B cell (primary cell): ENCODE measurements around the gene ACADS. TPM values are rescaled to one million over a fixed set of nuclear protein-coding genes. Genes with fewer than 3 reads are reported as not detected.

Experiments used
- ATAC-seq: fragments of 200-7000 bp; cut with Tn5 transposase; one replicate; pipeline ENCODE4 v1.10.0; 2021; ENCODE audit warnings: low read depth, mild to moderate bottlenecking, moderate number of reproducible peaks, moderate library complexity
- CTCF ChIA-PET: fragments of 350-600 bp; sonication (Branson Sonifier 250); formaldehyde crosslinking; loops from one replicate; lab custom pipeline; 2021; ENCODE audit warnings: antibody characterized with exemption, inconsistent platforms; lab: Charles Lee
- POLR2A ChIA-PET: fragments of 350-600 bp; sonication (Branson Sonifier 250); formaldehyde crosslinking; loops from one replicate; lab custom pipeline; 2021; ENCODE audit warnings: antibody characterized with exemption; lab: Charles Lee
- DNase-seq: peaks from one replicate; pipeline ENCODE4 v3.0.0; 2013
- H2AFZ ChIP-seq: 2 replicates; pipeline ENCODE4 v1.6.1; 2012; ENCODE audit warnings: mild to moderate bottlenecking, low read depth, low read length; ENCODE audit not compliant: insufficient read depth, poor library complexity, severe bottlenecking
- H3K27ac ChIP-seq, 2 donors: 1 replicate in 1 of 2; 2 replicates in 1 of 2; pipeline ENCODE4 v1.5.1; 2012 to 2013; ENCODE audit warnings: low read length in 2 of 2, mild to moderate bottlenecking in 2 of 2, moderate library complexity in 1 of 2
- H3K27me3 ChIP-seq, 4 experiments: fragments of 200-600 bp in 1 of 4; sonication (generic) in 1 of 4; replicated peaks in 1 of 4; 1 replicate in 2 of 4; 2 replicates in 2 of 4; pipeline versions ENCODE4 v1.6.1 to v1.7.0; 2013 to 2016; ENCODE audit warnings: low read length in 3 of 4, mild to moderate bottlenecking in 2 of 4, mixed read lengths in 1 of 4, moderate library complexity in 1 of 4; ENCODE audit not compliant: insufficient read depth in 4 of 4, control insufficient read depth in 3 of 4; ENCODE audit errors: control extremely low read depth in 1 of 4
- H3K36me3 ChIP-seq, 2 experiments: replicated peaks in 1 of 2; 1 replicate in 1 of 2; 2 replicates in 1 of 2; pipeline versions ENCODE4 v1.6.1 to v1.7.1; 2013; ENCODE audit warnings: low read length in 1 of 2; ENCODE audit not compliant: insufficient read depth in 2 of 2, control insufficient read depth in 1 of 2; ENCODE audit errors: control extremely low read depth in 1 of 2, extremely low read depth in 1 of 2
- H3K4me1 ChIP-seq, 2 donors: fragments of 200-600 bp in 1 of 2; sonication (generic) in 1 of 2; 1 replicate in 1 of 2; 2 replicates in 1 of 2; pipeline versions ENCODE4 v1.5.1 to v1.6.1; 2013 to 2017; ENCODE audit warnings: low read length in 2 of 2; ENCODE audit not compliant: control insufficient read depth in 2 of 2, insufficient read depth in 2 of 2
- H3K4me2 ChIP-seq: replicated peaks from 2 replicates; pipeline ENCODE3; 2012; ENCODE audit warnings: mild to moderate bottlenecking, low read depth, low read length; ENCODE audit not compliant: poor library complexity, severe bottlenecking
- H3K4me3 ChIP-seq, 5 experiments: fragments of 200-600 bp in 1 of 5; sonication (generic) in 1 of 5; 1 replicate in 3 of 5; 2 replicates in 2 of 5; pipeline versions ENCODE4 v1.5.1 to v1.7.0; 2011 to 2016; ENCODE audit warnings: low read length in 4 of 5, mild to moderate bottlenecking in 4 of 5, low read depth in 2 of 5, control low read depth in 1 of 5, moderate library complexity in 1 of 5; ENCODE audit not compliant: insufficient read depth in 1 of 5; ENCODE audit errors: control extremely low read depth in 1 of 5, extremely low read depth in 1 of 5
- H3K79me2 ChIP-seq: fragments of 200-600 bp; sonication (generic); one replicate; pipeline ENCODE4 v1.6.0; 2016; ENCODE audit warnings: low read length; ENCODE audit not compliant: control insufficient read depth, insufficient read depth
- H3K9ac ChIP-seq: fragments of 200-600 bp; sonication (generic); 2 replicates; pipeline ENCODE4 v1.6.1; 2017; ENCODE audit warnings: mild to moderate bottlenecking, low read length, moderate library complexity
- H3K9me3 ChIP-seq, 3 donors: one replicate each; pipeline versions ENCODE4 v1.6.1 to v1.7.1; 2013; ENCODE audit warnings: low read length in 2 of 3; ENCODE audit not compliant: control insufficient read depth in 2 of 3, insufficient read depth in 1 of 3; ENCODE audit errors: control extremely low read depth in 1 of 3
- H4K20me1 ChIP-seq: 2 replicates; pipeline ENCODE4 v1.6.0; 2012; ENCODE audit warnings: mild to moderate bottlenecking, low read length; ENCODE audit not compliant: insufficient read depth, control insufficient read depth, poor library complexity, severe bottlenecking
- H3K27ac Mint-ChIP-seq: one replicate; pipeline ENCODE4 v1.8.0; 2021; ENCODE audit warnings: mixed read lengths
- H3K27me3 Mint-ChIP-seq: one replicate; pipeline ENCODE4 v1.8.0; 2021; ENCODE audit warnings: mixed read lengths
- H3K4me1 Mint-ChIP-seq: one replicate; pipeline ENCODE4 v1.8.0; 2021; ENCODE audit warnings: mixed read lengths
- H3K4me3 Mint-ChIP-seq: one replicate; pipeline ENCODE4 v1.8.0; 2021; ENCODE audit warnings: mixed read lengths
- H3K9me3 Mint-ChIP-seq: one replicate; pipeline ENCODE4 v1.8.0; 2022; ENCODE audit warnings: mixed read lengths; ENCODE audit not compliant: insufficient read depth
- EZH2 ChIP-seq: IDR thresholded peaks from 2 replicates; pipeline ENCODE4 v1.6.1; 2012; ENCODE audit warnings: borderline replicate concordance, low read depth, mild to moderate bottlenecking, moderate library complexity, low read length; ENCODE audit not compliant: insufficient read depth, poor library complexity, severe bottlenecking
- WGBS: methylation state at CpG from one replicate; pipeline ENCODE4 v1.1.5; 2013; ENCODE audit warnings: missing lambda C conversion rate; ENCODE audit not compliant: insufficient coverage; 5-methylcytosine and 5-hydroxymethylcytosine counted together
- intact Hi-C: fragments of 100-400 bp; cut with micrococcal nuclease; formaldehyde crosslinking; loops from one replicate; pipeline ENCODE4 v1.10.0; 2022
- polyA plus RNA-seq: library from polyadenylated mRNA; depleted of rRNA; stranded (reverse); fragments of >200 nt; gene quantifications from 2 replicates; pipeline ENCODE4 v1.2.3, GENCODE V29; 2012
- total RNA-seq, 2 donors: library from RNA; stranded (reverse); fragments of 120-200 nt in 1 of 2; gene quantifications; 1 replicate in 1 of 2; 2 replicates in 1 of 2; pipeline versions ENCODE4 v1.2.3 to v1.2.4, GENCODE V29; 2013 to 2022
- TF ChIP-seq, protein P1 (sequence below): fragments of 200-600 bp; IDR thresholded peaks from one replicate; pipeline ENCODE4 v1.8.0; 2022; ENCODE audit warnings: antibody characterized with exemption, mild to moderate bottlenecking

Gene ACADS
- total and polyA plus RNA-seq, 2 donors (not counting 1 experiment from before 2014, with no cell fraction given) = 6.8 to 10.0 TPM

DNA sequence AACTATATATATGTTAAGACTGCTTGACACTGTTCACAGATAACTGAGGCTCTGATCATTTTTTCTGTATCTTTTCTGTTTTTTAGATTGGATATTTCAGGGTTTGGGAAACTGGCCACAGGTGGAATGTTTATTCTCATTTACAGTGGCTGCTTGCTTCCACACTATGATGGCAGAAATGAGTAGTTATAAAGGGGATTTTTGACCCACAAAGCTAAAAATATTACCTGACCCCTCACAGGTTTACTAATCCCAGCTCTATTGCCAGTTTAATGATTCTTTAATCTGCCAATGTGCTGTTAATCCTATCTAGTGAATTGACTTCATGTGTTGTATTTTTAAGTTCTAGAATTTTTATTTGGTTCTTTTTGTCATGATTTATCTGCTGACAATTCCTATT, 29.6 kb downstream of the ACADS start:
- Mint-ChIP-seq H3K27me3 (peaks cover 5% of the 10 kb centered on the region), H3K9me3 (peaks cover 5% of the 10 kb centered on the region), H3K4me3 (no peak overlapping the region), H3K4me1 (peaks cover 2% of the 10 kb centered on the region), H3K27ac (no peak overlapping the region)
- no peak overlapping the region for H2AFZ ChIP-seq
- H3K4me3 ChIP-seq = no peak overlapping the region
- ATAC-seq = no peak
- H3K36me3 ChIP-seq = no peaks in the 10 kb centered on the region
- DNase-seq = no peak
- TF ChIP-seq EZH2 = no peak
- TF ChIP-seq, protein P1, sequence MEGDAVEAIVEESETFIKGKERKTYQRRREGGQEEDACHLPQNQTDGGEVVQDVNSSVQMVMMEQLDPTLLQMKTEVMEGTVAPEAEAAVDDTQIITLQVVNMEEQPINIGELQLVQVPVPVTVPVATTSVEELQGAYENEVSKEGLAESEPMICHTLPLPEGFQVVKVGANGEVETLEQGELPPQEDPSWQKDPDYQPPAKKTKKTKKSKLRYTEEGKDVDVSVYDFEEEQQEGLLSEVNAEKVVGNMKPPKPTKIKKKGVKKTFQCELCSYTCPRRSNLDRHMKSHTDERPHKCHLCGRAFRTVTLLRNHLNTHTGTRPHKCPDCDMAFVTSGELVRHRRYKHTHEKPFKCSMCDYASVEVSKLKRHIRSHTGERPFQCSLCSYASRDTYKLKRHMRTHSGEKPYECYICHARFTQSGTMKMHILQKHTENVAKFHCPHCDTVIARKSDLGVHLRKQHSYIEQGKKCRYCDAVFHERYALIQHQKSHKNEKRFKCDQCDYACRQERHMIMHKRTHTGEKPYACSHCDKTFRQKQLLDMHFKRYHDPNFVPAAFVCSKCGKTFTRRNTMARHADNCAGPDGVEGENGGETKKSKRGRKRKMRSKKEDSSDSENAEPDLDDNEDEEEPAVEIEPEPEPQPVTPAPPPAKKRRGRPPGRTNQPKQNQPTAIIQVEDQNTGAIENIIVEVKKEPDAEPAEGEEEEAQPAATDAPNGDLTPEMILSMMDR = no peak
- intact Hi-C loops = no loop called here
- H3K4me1 ChIP-seq = no peaks in the 10 kb centered on the region
- CTCF ChIA-PET = no interaction called here
- peaks cover 0 to 14% (median 13%) of the 10 kb centered on the region in 3 donors for H3K9me3 ChIP-seq
- no peak overlapping the region for H3K27ac ChIP-seq
- H4K20me1 ChIP-seq = no peaks in the 10 kb centered on the region
- H3K79me2 ChIP-seq = no peaks in the 10 kb centered on the region
- POLR2A ChIA-PET = no interaction called here
- H3K4me2 ChIP-seq = no peak overlapping the region
- H3K9ac ChIP-seq = no peak overlapping the region
- H3K27me3 ChIP-seq = peaks cover 0 to 2% (median 0%) of the 10 kb centered on the region in 4 experiments

DNA sequence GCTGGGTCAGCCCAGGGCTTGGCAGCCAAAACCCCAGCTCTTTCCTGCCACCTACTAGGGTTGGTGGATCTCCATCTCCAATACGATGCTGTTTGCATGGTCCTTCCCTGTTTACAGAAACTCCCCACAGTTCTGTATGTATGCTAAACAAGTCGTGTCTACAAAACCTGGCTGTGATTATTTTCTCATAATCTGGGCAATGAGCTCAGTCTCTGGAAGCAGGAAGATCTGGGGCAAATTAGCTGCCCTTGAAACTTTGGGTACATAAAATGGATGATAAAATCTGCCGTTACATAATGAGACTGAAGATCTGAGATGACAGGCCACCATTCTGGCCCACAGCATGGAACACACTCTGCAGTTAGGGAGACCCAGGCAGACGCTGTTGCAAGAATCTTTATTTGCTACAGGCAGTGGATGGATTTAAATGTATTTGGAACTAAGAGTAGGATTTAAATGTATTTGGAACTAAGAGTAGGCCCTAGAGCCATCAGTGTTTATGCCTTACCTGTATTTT, 31.7 kb downstream of the ACADS start:
- peaks cover 2% of the 10 kb centered on the region for H3K4me1 Mint-ChIP-seq
- ChIA-PET CTCF (interaction anchor here (1.3 kb wide), 2 partner anchors 214 to 215 kb away, joined by 3 read pairs; no protein-coding TSS in a partner anchor), POLR2A (no interaction called here)
- TF ChIP-seq, protein P1 = no peak
- TF ChIP-seq EZH2 = no peak
- no peaks in the 10 kb centered on the region for H4K20me1 ChIP-seq
- H3K9me3 Mint-ChIP-seq = peaks cover 5% of the 10 kb centered on the region
- DNase-seq (no peak), ATAC-seq (no peak)
- peaks cover 0 to 3% of the 10 kb centered on the region in 2 experiments for H3K36me3 ChIP-seq
- no peak overlapping the region for H3K27ac ChIP-seq
- no peaks in the 10 kb centered on the region for H3K4me1 ChIP-seq
- no peaks in the 10 kb centered on the region for H3K79me2 ChIP-seq
- no peak overlapping the region for H3K4me2 ChIP-seq
- no peak overlapping the region for H3K9ac ChIP-seq
- 100% methylated on average over 3 of the region's 4 CpGs for WGBS
- no peaks in the 10 kb centered on the region for H3K27me3 ChIP-seq
- no peak overlapping the region for H3K4me3 Mint-ChIP-seq
- H3K9me3 ChIP-seq = peaks cover 0 to 14% (median 13%) of the 10 kb centered on the region in 3 donors
- H3K27me3 Mint-ChIP-seq = no peaks in the 10 kb centered on the region
- no peak overlapping the region for H3K4me3 ChIP-seq
- intact Hi-C loops = no loop called here
- no peak overlapping the region for H3K27ac Mint-ChIP-seq
- H2AFZ ChIP-seq = no peak overlapping the region
